Lower leg skin (tissue), 4 donors: ENCODE measurements around the gene MAB21L3. TPM values are rescaled to one million over a fixed set of nuclear protein-coding genes. Genes with fewer than 3 reads are reported as not detected.

Source experiments
- DNase-seq, 2 donors: peaks; one replicate each; pipeline ENCODE4 v3.0.0-alpha.2; 2019; ENCODE audit warnings: low spot score in 2 of 2
- H3K4me3 ChIP-seq: fragments of 200-600 bp; sonication (generic); 2 replicates; pipeline ENCODE4 v1.5.1; 2017; ENCODE audit warnings: mild to moderate bottlenecking, low read depth; ENCODE audit not compliant: poor library complexity, severe bottlenecking
- CTCF ChIP-seq, 3 donors: fragments of 450-650 bp; IDR thresholded peaks; one replicate each; pipeline ENCODE4 v1.5.1; 2016; ENCODE audit warnings: antibody characterized with exemption in 3 of 3, mild to moderate bottlenecking in 3 of 3, moderate library complexity in 2 of 3
- POLR2A ChIP-seq, 2 donors: fragments of 450-650 bp; IDR thresholded peaks; one replicate each; pipeline ENCODE4 v1.6.1; 2016 to 2017; ENCODE audit warnings: antibody characterized with exemption in 2 of 2, mild to moderate bottlenecking in 1 of 2, moderate library complexity in 1 of 2
- WGBS, 2 donors: methylation state at CpG; one replicate each; pipeline ENCODE4 v1.1.5; 2018; 5-methylcytosine and 5-hydroxymethylcytosine counted together
- intact Hi-C: fragments of 100-400 bp; cut with DNase I; formaldehyde crosslinking; loops from one replicate; pipeline ENCODE4 v1.15.0; 2023; ENCODE audit warnings: low total_unique reads
- total RNA-seq, 4 donors: library from RNA; depleted of rRNA; stranded (reverse); fragments of >200 nt; gene quantifications; one replicate each; pipeline ENCODE4 v1.1.0, GENCODE V29; 2016

MAB21L3 gene
- total RNA-seq, 4 donors from 2014 or later, result 17.7 to 27.1 (median 23.4) TPM

- no peak for DNase-seq
- intact Hi-C loops, result no loop called here
- WGBS, 2 donors, result 73 to 80% methylated on average over 8 of the region's 8 CpGs
These were observed 12.0 kb downstream of the MAB21L3 start for GRCh38 chr1:116122955-116123757.

GRCh38 chr1:116123837-116124533 lies 12.8 kb downstream of the MAB21L3 start:
- DNase-seq, result no peak
- H3K4me3 ChIP-seq, result no peak overlapping the region
- TF ChIP-seq CTCF (IDR thresholded peaks at IDR 0.05) (no peak), POLR2A (IDR thresholded peaks at IDR 0.05) (no peak)
- intact Hi-C loops, result no loop called here
- WGBS, 2 donors, result 73 to 83% methylated on average over 14 of the region's 14 CpGs

More at GRCh38 chr1:116122955-116123757, 12.0 kb downstream of the MAB21L3 start:
- H3K4me3 ChIP-seq, result no peak overlapping the region
- TF ChIP-seq CTCF (IDR thresholded peaks at IDR 0.05) (no peak), POLR2A (IDR thresholded peaks at IDR 0.05) (no peak)

DNA sequence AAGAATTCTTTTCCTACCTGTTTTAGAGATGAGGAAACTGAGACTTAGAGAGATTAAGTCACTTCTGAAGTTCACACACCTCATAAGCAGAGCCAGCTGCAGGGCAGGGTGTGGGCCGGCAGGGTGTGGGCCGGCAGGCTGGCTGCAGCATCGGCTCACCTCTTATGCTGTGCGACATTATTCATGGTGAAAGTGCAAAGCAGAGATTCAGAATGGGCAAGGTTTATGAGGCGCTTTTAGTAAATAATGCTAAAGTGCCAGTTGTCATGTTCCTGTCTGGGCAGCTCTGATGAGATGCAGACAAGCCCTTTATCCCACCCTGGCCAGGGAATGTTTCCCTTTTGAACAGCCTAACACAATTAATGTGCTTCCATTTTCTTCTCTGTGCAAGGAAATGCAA lies 14.6 kb downstream of the MAB21L3 start:
- WGBS, 2 donors, result 25 to 31% methylated on average over 5 of the region's 5 CpGs
- TF ChIP-seq CTCF (IDR thresholded peaks at IDR 0.05), result no peak
- no peak for TF ChIP-seq POLR2A (IDR thresholded peaks at IDR 0.05)
- intact Hi-C loops, result no loop called here
- no peak overlapping the region for H3K4me3 ChIP-seq
- no peak for DNase-seq

- WGBS, 2 donors, result 64 to 69% methylated on average over 4 of the region's 4 CpGs
- intact Hi-C loops, result no loop called here
- no peak for TF ChIP-seq CTCF (IDR thresholded peaks at IDR 0.05)
- TF ChIP-seq POLR2A (IDR thresholded peaks at IDR 0.05), result no peak
- no peak overlapping the region for H3K4me3 ChIP-seq
- DNase-seq, result no peak
These were observed 15.1 kb downstream of the MAB21L3 start for GRCh38 chr1:116126281-116126680.

DNA sequence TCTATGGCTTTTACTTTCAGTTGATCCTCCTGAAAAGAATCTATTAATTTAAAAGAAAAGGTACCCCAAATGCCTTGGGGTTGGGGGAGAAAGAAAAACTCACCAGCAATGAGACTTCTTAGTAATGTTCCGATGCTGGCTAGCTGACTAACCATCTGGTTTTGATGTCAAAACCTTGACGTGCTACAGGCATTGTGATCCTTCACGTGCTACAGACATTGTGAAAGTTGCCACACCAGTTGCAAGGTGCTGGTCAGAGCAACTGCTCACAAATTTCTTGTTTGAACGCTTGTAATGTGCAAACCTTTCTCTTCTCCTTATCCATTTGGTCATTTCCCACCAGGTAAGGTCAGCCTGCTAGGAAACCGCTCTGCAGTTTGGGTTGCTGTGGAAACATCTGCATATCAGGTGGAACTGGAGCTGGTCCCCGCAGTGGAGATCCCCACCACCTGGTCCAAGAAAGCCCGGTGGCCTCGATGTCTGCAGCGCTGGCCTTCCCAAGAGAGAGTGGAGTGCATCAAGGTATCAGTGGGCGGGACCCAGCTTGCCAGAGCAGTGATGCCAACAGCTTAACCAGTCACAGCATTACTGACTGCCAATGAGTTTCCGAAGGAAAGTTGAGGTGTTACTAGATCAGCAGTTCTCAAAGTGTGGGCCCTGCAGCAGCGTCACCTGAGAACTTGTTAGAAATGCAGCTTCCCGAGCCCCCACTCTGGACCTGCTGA lies 16.1 kb downstream of the MAB21L3 start:
- H3K4me3 ChIP-seq, result no peak overlapping the region
- 74 to 84% methylated on average over 13 of the region's 13 CpGs for WGBS, 2 donors
- DNase-seq, result no peak
- no peak for TF ChIP-seq POLR2A (IDR thresholded peaks at IDR 0.05)
- no peak for TF ChIP-seq CTCF (IDR thresholded peaks at IDR 0.05)
- intact Hi-C loops, result no loop called here
